GM18511 (cell line): ENCODE results near the gene ORAI2.
"Not testable (repeated sequence)": the region's sequence is repeated elsewhere in the genome, so short reads cannot be mapped to it uniquely, and the experiment has no call there.

Source experiments
- ATAC-seq: cut with Tn5 transposase; IDR thresholded peaks from one replicate; pipeline ENCODE4 v1.9.1; 2021; ENCODE audit warnings: mild to moderate bottlenecking, moderate library complexity; ENCODE audit not compliant: unreplicated experiment

ORAI2 gene

GRCh38 chr7:102494473-102495149, 61.2 kb downstream of the ORAI2 start:
- ATAC-seq = peak; percentile 70

- not testable (repeated sequence) for ATAC-seq
Measured at GRCh38 chr7:102496861-102497260, 63.5 kb downstream of the ORAI2 start.

- not testable (repeated sequence) for ATAC-seq
Measured at GRCh38 chr7:102497308-102497707, 63.9 kb downstream of the ORAI2 start.

GRCh38 chr7:102498321-102498720, 64.9 kb downstream of the ORAI2 start:
- ATAC-seq = not testable (repeated sequence)

- ATAC-seq = not testable (repeated sequence)
Measured at GRCh38 chr7:102503141-102503540, 69.8 kb downstream of the ORAI2 start.

GRCh38 chr7:102505298-102506185, 72.2 kb downstream of the ORAI2 start:
- not testable (repeated sequence) for ATAC-seq
